ENCODE results near the gene UNC45A.

GRCh38 chr15:90930861-90931574 is 4.1 kb upstream of the UNC45A start:
- TF ChIP-seq CTCF (conservative IDR thresholded peaks at IDR 0.05; ENCODE audit: low read depth, low read length) = no peak
- no peak for TF ChIP-seq EZH2 (IDR thresholded peaks at IDR 0.05; ENCODE audit: low read length, unreplicated experiment)
- no peak for TF ChIP-seq EZH2phosphoT487 (IDR thresholded peaks at IDR 0.05; ENCODE audit: borderline replicate concordance, low read length)
